AG08395 (cell line): ENCODE results near the gene ERBIN.
"Not testable (repeated sequence)": the region's sequence is repeated elsewhere in the genome, so short reads cannot be mapped to it uniquely, and the experiment has no call there.

Experiments used
- DNase-seq: peaks from one replicate; pipeline ENCODE4 v3.0.0; 2012; ENCODE audit warnings: mixed read lengths, low spot score

ERBIN gene

GRCh38 chr5:65926276-65926783 is at the start of gene ERBIN:
TSS of gene ERBIN (plus strand) at chr5:65926575. CDS start at chr5:65992719, 66,144 bp downstream.
- peak; percentile 70 for DNase-seq

- DNase-seq = no peak
These were observed 49.4 kb upstream of the ERBIN start for GRCh38 chr5:65876970-65877369.

GRCh38 chr5:65879668-65880256 is 46.6 kb upstream of the ERBIN start:
- DNase-seq = peak; percentile 86

- DNase-seq = no peak
These were observed 45.8 kb upstream of the ERBIN start for GRCh38 chr5:65880496-65881072.

- no peak for DNase-seq
These were observed 44.1 kb upstream of the ERBIN start for GRCh38 chr5:65882278-65882677.

- no peak for DNase-seq
These were observed 42.9 kb upstream of the ERBIN start for GRCh38 chr5:65883461-65883860.

- DNase-seq = no peak
These were observed 40.0 kb upstream of the ERBIN start for GRCh38 chr5:65886387-65886786.

- not testable (repeated sequence) for DNase-seq
These were observed 34.4 kb upstream of the ERBIN start for GRCh38 chr5:65892024-65892423.

GRCh38 chr5:65892801-65893200 is 33.6 kb upstream of the ERBIN start:
- DNase-seq = no peak

GRCh38 chr5:65893749-65894430 is 32.5 kb upstream of the ERBIN start:
- no peak for DNase-seq

GRCh38 chr5:65895891-65896290 is 30.5 kb upstream of the ERBIN start:
- no peak for DNase-seq

GRCh38 chr5:65900746-65901145 is 25.6 kb upstream of the ERBIN start:
- no peak for DNase-seq

- DNase-seq = no peak
These were observed 24.3 kb upstream of the ERBIN start for GRCh38 chr5:65902104-65902503.

GRCh38 chr5:65903581-65903980 is 22.8 kb upstream of the ERBIN start:
- DNase-seq = no peak

- DNase-seq = no peak
These were observed 20.1 kb upstream of the ERBIN start for GRCh38 chr5:65906256-65906655.

GRCh38 chr5:65907135-65907534 is 19.2 kb upstream of the ERBIN start:
- DNase-seq = peak; percentile 54

- no peak for DNase-seq
These were observed 15.7 kb upstream of the ERBIN start for GRCh38 chr5:65910711-65911110.

- DNase-seq = no peak
These were observed 14.1 kb upstream of the ERBIN start for GRCh38 chr5:65912311-65912710.

- no peak for DNase-seq
These were observed 12.9 kb upstream of the ERBIN start for GRCh38 chr5:65913519-65913918.

- DNase-seq = no peak
These were observed 11.7 kb upstream of the ERBIN start for GRCh38 chr5:65914641-65915196.

GRCh38 chr5:65915661-65916060 is 10.7 kb upstream of the ERBIN start:
- not testable (repeated sequence) for DNase-seq

- no peak for DNase-seq
These were observed 10.3 kb upstream of the ERBIN start for GRCh38 chr5:65916066-65916465.

GRCh38 chr5:65916636-65917035 is 9.7 kb upstream of the ERBIN start:
- no peak for DNase-seq
